ENCODE data around the gene RAPGEF5.

The RAPGEF5 gene

GRCh38 chr7:22127835-22128527, 229.0 kb downstream of the RAPGEF5 start:
- H3K9me3 Mint-ChIP-seq, result no peaks in the 10 kb centered on the region
- no peaks in the 10 kb centered on the region for H3K36me3 Mint-ChIP-seq
- H3K4me1 Mint-ChIP-seq, result no peaks in the 10 kb centered on the region
- no peak overlapping the region for H3K27ac Mint-ChIP-seq
- H3K4me3 Mint-ChIP-seq, result no peak overlapping the region
- DNase-seq, result no peak
- CTCF ChIA-PET, result interaction anchor here (1.7 to 2.4 kb wide), 2 partner anchors 13 to 18 kb away, joined by 3 to 8 read pairs; no protein-coding TSS in a partner anchor
- peaks cover 17% of the 10 kb centered on the region for H3K27me3 Mint-ChIP-seq

GRCh38 chr7:22125436-22125835, 231.5 kb downstream of the RAPGEF5 start:
- Mint-ChIP-seq H3K27me3 (peaks cover 14% of the 10 kb centered on the region), H3K4me3 (no peak overlapping the region), H3K27ac (no peak overlapping the region), H3K4me1 (peaks cover 10% of the 10 kb centered on the region), H3K9me3 (no peaks in the 10 kb centered on the region), H3K36me3 (no peaks in the 10 kb centered on the region)
- no peak for DNase-seq
- CTCF ChIA-PET, result interaction anchor here (0.6 kb wide), 1 partner anchor 772 kb away, joined by 3 read pairs; no protein-coding TSS in a partner anchor

- no peak for DNase-seq
- Mint-ChIP-seq H3K27ac (no peak overlapping the region), H3K9me3 (no peaks in the 10 kb centered on the region), H3K27me3 (peaks cover 9% of the 10 kb centered on the region), H3K4me3 (no peak overlapping the region), H3K36me3 (no peaks in the 10 kb centered on the region), H3K4me1 (peaks cover 10% of the 10 kb centered on the region)
- CTCF ChIA-PET, result interaction anchor here (0.6 kb wide), 1 partner anchor 771 kb away, joined by 3 read pairs; no protein-coding TSS in a partner anchor
Measured at GRCh38 chr7:22124941-22125340, 232.0 kb downstream of the RAPGEF5 start.

- Mint-ChIP-seq H3K27me3 (peaks cover 8% of the 10 kb centered on the region), H3K9me3 (no peaks in the 10 kb centered on the region), H3K36me3 (no peaks in the 10 kb centered on the region), H3K27ac (no peak overlapping the region), H3K4me3 (no peak overlapping the region), H3K4me1 (peaks cover 10% of the 10 kb centered on the region)
- DNase-seq, result no peak
- CTCF ChIA-PET, result interaction anchor here (1.3 kb wide), 1 partner anchor 13 kb away, joined by 5 read pairs; no protein-coding TSS in a partner anchor
Measured at GRCh38 chr7:22123139-22123538, 233.8 kb downstream of the RAPGEF5 start.

GRCh38 chr7:22121702-22122474, 235.1 kb downstream of the RAPGEF5 start:
- Mint-ChIP-seq H3K27ac (no peak overlapping the region), H3K4me1 (peaks cover 10% of the 10 kb centered on the region), H3K4me3 (no peak overlapping the region), H3K36me3 (no peaks in the 10 kb centered on the region), H3K27me3 (peaks cover 9% of the 10 kb centered on the region), H3K9me3 (no peaks in the 10 kb centered on the region)
- DNase-seq, result no peak
- CTCF ChIA-PET, result interaction anchor here (1.3 kb wide), 1 partner anchor 12 kb away, joined by 5 read pairs; no protein-coding TSS in a partner anchor

- Mint-ChIP-seq H3K36me3 (no peaks in the 10 kb centered on the region), H3K4me1 (peaks cover 10% of the 10 kb centered on the region), H3K4me3 (no peak overlapping the region), H3K9me3 (no peaks in the 10 kb centered on the region), H3K27ac (no peak overlapping the region), H3K27me3 (peaks cover 13% of the 10 kb centered on the region)
- CTCF ChIA-PET, result interaction anchor here (1.3 kb wide), 1 partner anchor 11 kb away, joined by 4 read pairs; no protein-coding TSS in a partner anchor
- DNase-seq, result no peak
Measured at GRCh38 chr7:22120391-22121053, 236.4 kb downstream of the RAPGEF5 start.

GRCh38 chr7:22117222-22117621, 239.7 kb downstream of the RAPGEF5 start:
- Mint-ChIP-seq H3K4me3 (no peak overlapping the region), H3K27ac (no peak overlapping the region), H3K9me3 (no peaks in the 10 kb centered on the region), H3K27me3 (peaks cover 15% of the 10 kb centered on the region), H3K36me3 (no peaks in the 10 kb centered on the region), H3K4me1 (peaks cover 7% of the 10 kb centered on the region)
- DNase-seq, result no peak
- CTCF ChIA-PET, result interaction anchor here (1.2 kb wide), 1 partner anchor 8 kb away, joined by 3 read pairs; no protein-coding TSS in a partner anchor

GRCh38 chr7:22116451-22117030, 240.4 kb downstream of the RAPGEF5 start:
- no peaks in the 10 kb centered on the region for H3K9me3 Mint-ChIP-seq
- peaks cover under 1% of the 10 kb centered on the region for H3K4me1 Mint-ChIP-seq
- no peak overlapping the region for H3K4me3 Mint-ChIP-seq
- no peak overlapping the region for H3K27ac Mint-ChIP-seq
- CTCF ChIA-PET, result no interaction called here
- peaks cover 20% of the 10 kb centered on the region for H3K27me3 Mint-ChIP-seq
- no peaks in the 10 kb centered on the region for H3K36me3 Mint-ChIP-seq
- DNase-seq, result no peak

GRCh38 chr7:22115689-22116088, 241.3 kb downstream of the RAPGEF5 start:
- Mint-ChIP-seq H3K4me1 (no peaks in the 10 kb centered on the region), H3K9me3 (no peaks in the 10 kb centered on the region), H3K4me3 (no peak overlapping the region), H3K36me3 (no peaks in the 10 kb centered on the region), H3K27me3 (peaks cover 22% of the 10 kb centered on the region), H3K27ac (no peak overlapping the region)
- no peak for DNase-seq
- CTCF ChIA-PET, result no interaction called here

GRCh38 chr7:22114440-22114981, 242.4 kb downstream of the RAPGEF5 start:
- peaks cover 22% of the 10 kb centered on the region for H3K27me3 Mint-ChIP-seq
- no peaks in the 10 kb centered on the region for H3K9me3 Mint-ChIP-seq
- CTCF ChIA-PET, result interaction anchor here (0.6 to 2.2 kb wide), 4 partner anchors 11 to 375 kb away, joined by 3 to 10 read pairs (median 4); no protein-coding TSS in a partner anchor
- no peak overlapping the region for H3K27ac Mint-ChIP-seq
- no peaks in the 10 kb centered on the region for H3K4me1 Mint-ChIP-seq
- no peaks in the 10 kb centered on the region for H3K36me3 Mint-ChIP-seq
- H3K4me3 Mint-ChIP-seq, result no peak overlapping the region
- DNase-seq, result no peak

GRCh38 chr7:22113041-22113440, 243.9 kb downstream of the RAPGEF5 start:
- no peak overlapping the region for H3K27ac Mint-ChIP-seq
- H3K4me1 Mint-ChIP-seq, result no peaks in the 10 kb centered on the region
- CTCF ChIA-PET, result interaction anchor here (1.0 to 8.2 kb wide), 5 partner anchors 10 to 377 kb away, joined by 3 to 57 read pairs (median 4); no protein-coding TSS in a partner anchor
- no peak overlapping the region for H3K4me3 Mint-ChIP-seq
- DNase-seq, result no peak
- H3K27me3 Mint-ChIP-seq, result peaks cover 22% of the 10 kb centered on the region
- H3K9me3 Mint-ChIP-seq, result no peaks in the 10 kb centered on the region
- H3K36me3 Mint-ChIP-seq, result no peaks in the 10 kb centered on the region

GRCh38 chr7:22111661-22112060, 245.3 kb downstream of the RAPGEF5 start:
- H3K27me3 Mint-ChIP-seq, result peaks cover 18% of the 10 kb centered on the region
- no peak for DNase-seq
- no peak overlapping the region for H3K4me3 Mint-ChIP-seq
- no peaks in the 10 kb centered on the region for H3K9me3 Mint-ChIP-seq
- CTCF ChIA-PET, result interaction anchor here (1.0 to 8.2 kb wide), 9 partner anchors 10 to 379 kb away, joined by 3 to 57 read pairs (median 5); no protein-coding TSS in a partner anchor
- H3K4me1 Mint-ChIP-seq, result no peaks in the 10 kb centered on the region
- no peaks in the 10 kb centered on the region for H3K36me3 Mint-ChIP-seq
- H3K27ac Mint-ChIP-seq, result no peak overlapping the region

- no peak for DNase-seq
- no peaks in the 10 kb centered on the region for H3K36me3 Mint-ChIP-seq
- no peak overlapping the region for H3K4me3 Mint-ChIP-seq
- CTCF ChIA-PET, result interaction anchor here (0.7 to 8.2 kb wide), 13 partner anchors 9 to 613 kb away, joined by 3 to 57 read pairs (median 8); no protein-coding TSS in a partner anchor
- H3K27me3 Mint-ChIP-seq, result peaks cover 17% of the 10 kb centered on the region
- H3K27ac Mint-ChIP-seq, result no peak overlapping the region
- no peaks in the 10 kb centered on the region for H3K9me3 Mint-ChIP-seq
- H3K4me1 Mint-ChIP-seq, result no peaks in the 10 kb centered on the region
Measured at GRCh38 chr7:22110881-22111280, 246.1 kb downstream of the RAPGEF5 start.
